Loucy (cell line): ENCODE measurements around the gene FLG.

ENCODE experiments used
- CTCF ChIP-seq: fragments of 200-600 bp; sonication (generic); conservative IDR thresholded peaks from 2 replicates; pipeline ENCODE4 v1.5.1; 2014; ENCODE audit warnings: mild to moderate bottlenecking, antibody characterized with exemption, low read length
- EZH2phosphoT487 ChIP-seq: fragments of 200-600 bp; IDR thresholded peaks from 2 replicates; pipeline ENCODE4 v1.6.1; 2018; ENCODE audit warnings: antibody characterized with exemption, mild to moderate bottlenecking, moderate library complexity, borderline replicate concordance

DNA sequence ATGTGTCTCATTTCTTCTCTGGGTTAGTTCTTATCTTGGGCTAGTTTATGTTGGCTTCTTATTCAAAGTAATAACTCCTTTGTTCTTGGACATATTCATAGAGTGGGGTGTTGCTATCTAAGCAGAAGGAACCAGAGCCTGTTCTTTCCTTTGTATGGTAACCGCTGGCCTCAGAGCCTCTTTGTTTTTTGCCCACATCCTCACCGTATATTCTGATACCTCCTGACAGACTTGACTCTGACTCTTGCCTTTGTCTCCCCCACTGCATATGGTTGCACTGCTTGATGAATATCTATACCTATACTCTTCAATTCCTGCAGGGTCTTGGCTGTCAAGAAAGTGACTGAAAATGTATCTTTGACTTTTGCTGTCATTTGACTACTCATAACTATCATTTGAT lies 24.6 kb upstream of the FLG start:
- no peak for TF ChIP-seq CTCF
- no peak for TF ChIP-seq EZH2phosphoT487
